Glutamatergic neuron (in vitro differentiated cells): ENCODE data around the gene POSTN. TPM values are rescaled to one million over a fixed set of nuclear protein-coding genes. Genes with fewer than 3 reads are reported as not detected.
"Not testable (repeated sequence)": the region's sequence is repeated elsewhere in the genome, so short reads cannot be mapped to it uniquely, and the experiment has no call there.

Experiments used
- DNase-seq: peaks from one replicate; pipeline ENCODE4 v3.0.0; 2022
- H3K27ac Mint-ChIP-seq: one replicate; pipeline ENCODE4 v1.8.0; 2020; ENCODE audit warnings: mild to moderate bottlenecking, mixed read lengths, inconsistent platforms; ENCODE audit not compliant: unreplicated experiment
- H3K27me3 Mint-ChIP-seq: one replicate; pipeline ENCODE4 v1.8.0; 2020; ENCODE audit warnings: mild to moderate bottlenecking, moderate library complexity, mixed read lengths, inconsistent platforms; ENCODE audit not compliant: unreplicated experiment
- H3K36me3 Mint-ChIP-seq: one replicate; pipeline ENCODE4 v1.8.0; 2020; ENCODE audit warnings: mild to moderate bottlenecking, mixed read lengths, inconsistent platforms; ENCODE audit not compliant: unreplicated experiment
- H3K4me1 Mint-ChIP-seq: one replicate; pipeline ENCODE4 v1.8.0; 2020; ENCODE audit warnings: mild to moderate bottlenecking, low read depth, mixed read lengths, inconsistent platforms; ENCODE audit not compliant: unreplicated experiment
- H3K4me3 Mint-ChIP-seq: one replicate; pipeline ENCODE4 v1.8.0; 2020; ENCODE audit warnings: mild to moderate bottlenecking, mixed read lengths, inconsistent platforms; ENCODE audit not compliant: unreplicated experiment
- H3K9me3 Mint-ChIP-seq: one replicate; pipeline ENCODE4 v1.8.0; 2020; ENCODE audit warnings: mild to moderate bottlenecking, moderate library complexity, mixed read lengths, inconsistent platforms; ENCODE audit not compliant: unreplicated experiment
- total RNA-seq: library from RNA; stranded (reverse); fragmentation: NEBNext Ultra II Directional; extraction: Animal tissue kit (Norgen Biotek cat#: 25700); gene quantifications from one replicate; pipeline ENCODE4 v1.2.1, GENCODE V29; 2021; ENCODE audit not compliant: unreplicated experiment
- TF ChIP-seq, protein P1 (sequence below): fragments of 200-600 bp; sonication (generic); IDR thresholded peaks from one replicate; pipeline ENCODE4 v1.5.0; 2021; ENCODE audit not compliant: partially characterized antibody, unreplicated experiment

Gene POSTN
- total RNA-seq, 1 donor from 2014 or later: 0.34 TPM

DNA sequence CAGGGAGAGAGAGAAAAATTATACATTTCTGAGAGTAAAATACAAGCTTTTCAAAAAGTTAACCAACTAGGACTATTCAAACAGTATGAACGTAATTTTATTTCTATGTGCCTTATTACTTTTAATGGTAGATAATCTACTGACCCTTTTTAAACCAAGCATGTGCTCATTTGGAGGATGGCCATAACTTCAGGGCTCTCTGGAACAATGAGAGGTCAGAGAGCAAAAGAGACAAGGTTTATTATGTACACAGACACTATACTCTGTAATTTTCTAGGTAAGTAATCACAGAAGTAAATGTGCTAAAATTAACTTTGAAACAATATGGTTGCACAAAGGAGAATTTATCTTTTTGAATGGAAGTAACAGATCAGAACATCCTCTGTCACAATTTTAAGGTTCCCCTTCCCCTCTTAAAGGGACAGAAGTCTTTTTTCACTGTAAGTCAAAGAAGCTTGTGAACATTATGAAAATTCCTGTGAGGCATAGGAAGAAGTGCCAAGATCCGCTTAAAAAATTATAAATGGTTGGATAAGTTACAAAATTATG lies 1.0 kb downstream of the POSTN start:
- H3K4me1 Mint-ChIP-seq: peaks cover 37% of the 10 kb centered on the region
- H3K4me3 Mint-ChIP-seq: no peak overlapping the region
- TF ChIP-seq, protein P1, sequence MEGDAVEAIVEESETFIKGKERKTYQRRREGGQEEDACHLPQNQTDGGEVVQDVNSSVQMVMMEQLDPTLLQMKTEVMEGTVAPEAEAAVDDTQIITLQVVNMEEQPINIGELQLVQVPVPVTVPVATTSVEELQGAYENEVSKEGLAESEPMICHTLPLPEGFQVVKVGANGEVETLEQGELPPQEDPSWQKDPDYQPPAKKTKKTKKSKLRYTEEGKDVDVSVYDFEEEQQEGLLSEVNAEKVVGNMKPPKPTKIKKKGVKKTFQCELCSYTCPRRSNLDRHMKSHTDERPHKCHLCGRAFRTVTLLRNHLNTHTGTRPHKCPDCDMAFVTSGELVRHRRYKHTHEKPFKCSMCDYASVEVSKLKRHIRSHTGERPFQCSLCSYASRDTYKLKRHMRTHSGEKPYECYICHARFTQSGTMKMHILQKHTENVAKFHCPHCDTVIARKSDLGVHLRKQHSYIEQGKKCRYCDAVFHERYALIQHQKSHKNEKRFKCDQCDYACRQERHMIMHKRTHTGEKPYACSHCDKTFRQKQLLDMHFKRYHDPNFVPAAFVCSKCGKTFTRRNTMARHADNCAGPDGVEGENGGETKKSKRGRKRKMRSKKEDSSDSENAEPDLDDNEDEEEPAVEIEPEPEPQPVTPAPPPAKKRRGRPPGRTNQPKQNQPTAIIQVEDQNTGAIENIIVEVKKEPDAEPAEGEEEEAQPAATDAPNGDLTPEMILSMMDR: no peak
- no peak for DNase-seq
- H3K36me3 Mint-ChIP-seq: no peaks in the 10 kb centered on the region
- no peaks in the 10 kb centered on the region for H3K9me3 Mint-ChIP-seq
- H3K27ac Mint-ChIP-seq: no peak overlapping the region
- H3K27me3 Mint-ChIP-seq: no peaks in the 10 kb centered on the region

DNA sequence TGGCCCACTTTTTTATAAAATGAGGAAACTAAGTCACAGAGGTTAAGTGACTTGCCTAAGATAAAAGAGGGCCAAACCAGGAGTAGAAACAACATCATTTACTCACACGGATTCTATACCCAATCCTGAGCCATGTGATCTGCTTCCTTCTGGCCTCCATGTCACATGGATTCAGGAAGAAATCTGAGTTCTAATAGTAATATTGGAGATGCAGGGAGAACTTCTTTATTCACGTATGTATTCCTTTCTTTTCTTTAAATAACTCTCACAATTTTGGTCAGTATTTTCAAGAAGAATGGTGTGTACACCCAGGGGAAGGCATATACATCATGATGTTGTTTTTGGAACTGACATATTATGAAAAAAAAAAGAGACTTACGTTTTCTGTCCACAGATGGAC lies 1.8 kb downstream of the POSTN start:
- Mint-ChIP-seq H3K4me3 (no peak overlapping the region), H3K4me1 (peaks cover 34% of the 10 kb centered on the region), H3K27ac (no peak overlapping the region), H3K36me3 (no peaks in the 10 kb centered on the region), H3K9me3 (no peaks in the 10 kb centered on the region), H3K27me3 (no peaks in the 10 kb centered on the region)
- TF ChIP-seq, protein P1: no peak
- no peak for DNase-seq

DNA sequence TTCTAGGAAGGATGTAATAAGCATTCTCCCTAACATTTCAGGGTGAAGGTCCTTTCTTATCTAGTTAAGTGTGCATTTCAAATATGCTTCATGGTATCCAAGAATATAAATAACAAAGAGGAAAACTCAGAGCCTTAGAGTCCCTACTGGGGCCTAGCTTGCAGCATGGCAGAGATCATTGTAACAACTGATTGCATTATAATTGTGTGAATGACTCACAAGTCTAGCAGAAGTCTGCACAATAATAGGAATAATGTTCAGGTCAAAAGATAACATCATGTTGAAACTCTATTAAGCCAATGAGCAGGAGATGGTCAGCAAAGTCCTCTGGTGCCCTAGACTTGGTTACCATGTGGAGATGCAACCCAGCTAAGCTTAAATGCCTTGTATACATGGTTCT lies 3.4 kb downstream of the POSTN start:
- no peak overlapping the region for H3K4me3 Mint-ChIP-seq
- TF ChIP-seq, protein P1: no peak

DNA sequence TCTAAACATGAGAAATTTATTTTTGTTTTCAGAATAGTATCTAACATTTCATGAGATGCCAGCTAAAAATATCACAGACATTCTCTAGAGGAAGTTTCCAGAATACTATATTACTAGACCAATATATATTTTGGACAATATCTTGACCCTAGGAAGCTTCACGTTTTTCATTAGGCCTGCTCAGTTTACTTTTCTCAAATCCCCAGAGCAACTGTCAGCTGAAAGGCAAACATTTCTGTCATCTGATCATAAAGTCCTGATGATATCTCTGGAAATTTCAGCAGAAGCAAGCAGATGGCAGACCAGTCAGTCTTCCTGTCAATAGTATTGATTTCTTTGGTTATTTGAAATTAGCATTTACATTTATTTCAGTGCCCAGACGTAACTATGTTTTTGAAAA lies 4.0 kb downstream of the POSTN start:
- Mint-ChIP-seq H3K9me3 (no peaks in the 10 kb centered on the region), H3K4me1 (peaks cover 30% of the 10 kb centered on the region), H3K27me3 (peaks cover 1% of the 10 kb centered on the region), H3K36me3 (no peaks in the 10 kb centered on the region), H3K4me3 (peak overlapping the region; percentile 7), H3K27ac (peak overlapping the region; percentile 79)
- TF ChIP-seq, protein P1: no peak
- DNase-seq: no peak

More for the DNA sequence above, 3.4 kb downstream of the POSTN start:
- no peak for DNase-seq
- peak overlapping the region; percentile 79 for H3K27ac Mint-ChIP-seq
- H3K4me1 Mint-ChIP-seq: peaks cover 30% of the 10 kb centered on the region
- no peaks in the 10 kb centered on the region for H3K36me3 Mint-ChIP-seq
- no peaks in the 10 kb centered on the region for H3K9me3 Mint-ChIP-seq
- peaks cover 1% of the 10 kb centered on the region for H3K27me3 Mint-ChIP-seq

DNA sequence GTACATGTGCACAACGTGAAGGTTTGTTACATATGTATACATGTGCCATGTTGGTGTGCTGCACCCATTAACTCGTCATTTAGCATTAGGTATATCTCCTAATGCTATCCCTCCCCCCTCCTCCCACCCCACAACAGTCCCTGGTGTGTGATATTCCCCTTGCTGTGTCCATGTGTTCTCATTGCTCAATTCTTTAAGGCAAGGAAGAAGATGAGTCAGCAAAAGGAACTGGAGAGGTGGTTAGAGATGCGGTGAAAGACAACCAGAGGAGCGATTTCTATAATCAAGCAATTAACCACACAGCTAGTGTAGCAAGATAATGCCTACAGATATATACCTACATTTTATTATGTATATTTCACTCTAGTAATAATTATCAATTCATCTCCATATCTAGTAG lies 9.2 kb downstream of the POSTN start:
- Mint-ChIP-seq H3K27ac (peak overlapping the region; percentile 75), H3K4me1 (peaks cover 12% of the 10 kb centered on the region)
- not testable (repeated sequence) for H3K36me3 Mint-ChIP-seq, H3K4me3 Mint-ChIP-seq, H3K27me3 Mint-ChIP-seq, H3K9me3 Mint-ChIP-seq, DNase-seq

DNA sequence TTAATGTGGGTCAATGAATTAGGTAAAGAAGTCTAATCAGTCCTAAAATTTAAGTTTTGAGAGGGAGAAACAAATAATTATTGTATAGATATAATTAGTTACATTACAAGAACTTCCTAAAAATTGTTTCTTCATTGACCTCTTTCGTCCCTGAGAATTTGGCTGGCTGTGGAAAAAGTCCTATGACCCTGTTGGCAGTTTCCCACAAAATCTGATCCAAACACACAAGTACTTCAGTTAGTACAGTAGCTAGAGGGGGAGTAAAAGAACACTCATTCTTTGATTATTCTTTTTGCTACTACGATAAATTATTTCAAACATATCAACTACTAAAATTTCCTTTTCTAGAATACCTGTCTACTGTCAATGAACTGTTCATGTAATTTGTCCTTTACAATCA lies 11.3 kb downstream of the POSTN start:
- Mint-ChIP-seq H3K27me3 (peaks cover 3% of the 10 kb centered on the region), H3K4me1 (peaks cover 14% of the 10 kb centered on the region)

More for the DNA sequence above, 11.3 kb downstream of the POSTN start:
- TF ChIP-seq, protein P1: no peak
- Mint-ChIP-seq H3K27ac (no peak overlapping the region), H3K4me3 (no peak overlapping the region), H3K36me3 (no peaks in the 10 kb centered on the region), H3K9me3 (peaks cover 2% of the 10 kb centered on the region)
- no peak for DNase-seq
